PFSK-1 (cell line): ENCODE results near the gene RBBP8.

Experiments used
- FOXP2 ChIP-seq: optimal IDR thresholded peaks from 2 replicates; pipeline ENCODE3; 2011; ENCODE audit warnings: borderline replicate concordance, control low read depth, inconsistent platforms; ENCODE audit not compliant: insufficient read depth; ENCODE audit errors: extremely low read length, extremely low read depth
- POLR2AphosphoS5 ChIP-seq: IDR thresholded peaks from 2 replicates; pipeline ENCODE4 v1.6.1; 2012; ENCODE audit warnings: low read depth, mild to moderate bottlenecking, control low read depth, low read length, moderate library complexity
- SIN3A ChIP-seq: IDR thresholded peaks from 2 replicates; pipeline ENCODE4 v1.6.1; 2012; ENCODE audit warnings: mild to moderate bottlenecking, low read length, moderate library complexity, borderline replicate concordance; ENCODE audit not compliant: insufficient read depth
- TAF1 ChIP-seq: IDR thresholded peaks from 2 replicates; pipeline ENCODE4 v1.6.1; 2012; ENCODE audit warnings: low read length, control low read depth, borderline replicate concordance; ENCODE audit not compliant: insufficient read depth
- TF ChIP-seq, protein P1 (sequence below), 2 experiments: IDR thresholded peaks; 2 replicates each; pipeline versions ENCODE4 v1.6.1 to v1.8.0; 2011 to 2012; ENCODE audit warnings: low read depth in 2 of 2, low read length in 2 of 2, control low read depth in 1 of 2, inconsistent platforms in 1 of 2, mild to moderate bottlenecking in 1 of 2, moderate library complexity in 1 of 2; ENCODE audit not compliant: insufficient read depth in 1 of 2

The RBBP8 gene

DNA sequence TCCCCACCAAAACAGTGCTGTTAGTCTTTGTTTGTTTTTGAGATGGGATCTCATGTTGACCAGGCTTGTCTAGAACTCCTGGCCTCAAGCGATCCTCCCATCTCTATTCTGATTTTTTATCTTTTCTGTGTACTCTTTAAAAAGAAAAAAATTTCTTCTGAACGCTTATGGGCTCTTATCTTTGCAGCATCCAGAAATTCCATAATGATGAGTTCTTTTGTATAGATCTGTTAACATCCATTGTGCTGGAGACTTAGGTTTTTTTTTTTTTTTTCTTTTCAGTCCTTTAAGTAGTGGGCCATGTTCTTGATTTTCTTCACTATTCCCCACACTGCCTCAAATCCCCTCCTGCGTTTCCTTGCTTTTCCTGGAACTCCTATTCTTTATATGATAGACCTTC lies 31.0 kb downstream of the RBBP8 start:
- TF ChIP-seq FOXP2 (no peak), TAF1 (no peak), SIN3A (no peak), POLR2AphosphoS5 (no peak)
- TF ChIP-seq, protein P1, sequence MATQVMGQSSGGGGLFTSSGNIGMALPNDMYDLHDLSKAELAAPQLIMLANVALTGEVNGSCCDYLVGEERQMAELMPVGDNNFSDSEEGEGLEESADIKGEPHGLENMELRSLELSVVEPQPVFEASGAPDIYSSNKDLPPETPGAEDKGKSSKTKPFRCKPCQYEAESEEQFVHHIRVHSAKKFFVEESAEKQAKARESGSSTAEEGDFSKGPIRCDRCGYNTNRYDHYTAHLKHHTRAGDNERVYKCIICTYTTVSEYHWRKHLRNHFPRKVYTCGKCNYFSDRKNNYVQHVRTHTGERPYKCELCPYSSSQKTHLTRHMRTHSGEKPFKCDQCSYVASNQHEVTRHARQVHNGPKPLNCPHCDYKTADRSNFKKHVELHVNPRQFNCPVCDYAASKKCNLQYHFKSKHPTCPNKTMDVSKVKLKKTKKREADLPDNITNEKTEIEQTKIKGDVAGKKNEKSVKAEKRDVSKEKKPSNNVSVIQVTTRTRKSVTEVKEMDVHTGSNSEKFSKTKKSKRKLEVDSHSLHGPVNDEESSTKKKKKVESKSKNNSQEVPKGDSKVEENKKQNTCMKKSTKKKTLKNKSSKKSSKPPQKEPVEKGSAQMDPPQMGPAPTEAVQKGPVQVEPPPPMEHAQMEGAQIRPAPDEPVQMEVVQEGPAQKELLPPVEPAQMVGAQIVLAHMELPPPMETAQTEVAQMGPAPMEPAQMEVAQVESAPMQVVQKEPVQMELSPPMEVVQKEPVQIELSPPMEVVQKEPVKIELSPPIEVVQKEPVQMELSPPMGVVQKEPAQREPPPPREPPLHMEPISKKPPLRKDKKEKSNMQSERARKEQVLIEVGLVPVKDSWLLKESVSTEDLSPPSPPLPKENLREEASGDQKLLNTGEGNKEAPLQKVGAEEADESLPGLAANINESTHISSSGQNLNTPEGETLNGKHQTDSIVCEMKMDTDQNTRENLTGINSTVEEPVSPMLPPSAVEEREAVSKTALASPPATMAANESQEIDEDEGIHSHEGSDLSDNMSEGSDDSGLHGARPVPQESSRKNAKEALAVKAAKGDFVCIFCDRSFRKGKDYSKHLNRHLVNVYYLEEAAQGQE (IDR thresholded peaks at IDR 0.05; ENCODE audit: insufficient read depth in 1 of 2, low read depth in 2 of 2, low read length in 2 of 2), result no peak

DNA sequence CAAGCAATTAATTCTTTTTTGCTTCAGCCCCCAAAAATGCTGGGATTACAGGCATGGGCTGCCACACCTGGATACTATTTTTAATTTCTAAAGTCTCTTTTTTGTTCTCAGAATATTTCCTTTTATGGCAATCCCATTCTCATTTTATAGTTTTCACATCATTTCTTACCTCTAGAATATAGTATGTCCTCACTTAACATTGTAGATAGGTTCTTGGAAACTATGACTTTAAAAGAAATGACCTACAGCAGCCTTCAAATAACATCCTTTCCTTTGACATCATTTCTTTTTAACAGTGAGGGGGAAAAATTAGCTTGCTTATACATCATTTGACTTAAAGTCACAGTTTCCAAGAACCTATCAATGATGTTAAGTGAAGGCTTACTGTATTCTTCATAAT lies 31.6 kb downstream of the RBBP8 start:
- TF ChIP-seq FOXP2 (no peak), TAF1 (no peak), POLR2AphosphoS5 (no peak), SIN3A (no peak)
- TF ChIP-seq, protein P1 (IDR thresholded peaks at IDR 0.05; ENCODE audit: insufficient read depth in 1 of 2, low read depth in 2 of 2, low read length in 2 of 2), result no peak

DNA sequence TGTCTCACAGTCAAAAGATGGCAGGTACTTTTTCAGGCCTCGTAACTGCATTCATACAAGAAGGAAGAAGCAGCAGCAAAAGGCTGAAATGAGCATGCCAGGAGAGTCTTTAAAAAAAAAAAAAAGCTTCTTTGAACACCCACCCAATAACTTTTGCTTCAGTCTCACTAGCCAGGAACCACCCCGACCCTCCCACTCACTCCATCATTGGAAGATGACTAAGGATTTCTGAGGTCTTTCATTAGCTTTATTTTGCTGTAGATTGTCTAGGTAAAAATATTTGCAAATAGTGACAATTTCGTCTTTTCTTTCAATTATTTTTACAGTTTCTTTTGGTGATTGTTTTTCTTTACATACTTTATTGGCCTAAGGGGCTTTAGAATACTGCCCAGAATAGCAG lies 37.9 kb downstream of the RBBP8 start:
- no peak for TF ChIP-seq POLR2AphosphoS5
- TF ChIP-seq SIN3A, result no peak
- TF ChIP-seq, protein P1 (IDR thresholded peaks at IDR 0.05; ENCODE audit: insufficient read depth in 1 of 2, low read depth in 2 of 2, low read length in 2 of 2), result no peak
- no peak for TF ChIP-seq FOXP2
- no peak for TF ChIP-seq TAF1

DNA sequence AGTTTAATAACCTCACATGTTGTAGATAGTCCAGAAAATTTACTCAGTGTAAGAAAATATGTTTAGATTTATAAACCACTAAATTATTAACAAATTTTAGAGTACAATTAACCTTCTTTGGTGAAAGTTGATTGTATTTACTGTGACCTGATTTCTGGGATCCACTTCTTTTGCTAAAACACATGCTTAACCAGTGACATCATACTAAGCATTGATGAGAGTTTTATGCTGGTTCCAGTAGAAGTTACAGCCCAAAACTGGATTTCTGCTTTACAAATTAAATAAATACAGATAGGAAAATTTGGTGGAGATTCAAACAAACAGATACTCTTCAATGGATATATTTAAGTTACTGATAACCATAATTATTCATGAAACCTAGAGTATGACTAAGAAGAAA lies 40.9 kb downstream of the RBBP8 start:
- TF ChIP-seq TAF1 (no peak), POLR2AphosphoS5 (no peak), SIN3A (no peak), FOXP2 (no peak)
- TF ChIP-seq, protein P1 (IDR thresholded peaks at IDR 0.05; ENCODE audit: insufficient read depth in 1 of 2, low read depth in 2 of 2, low read length in 2 of 2), result no peak

DNA sequence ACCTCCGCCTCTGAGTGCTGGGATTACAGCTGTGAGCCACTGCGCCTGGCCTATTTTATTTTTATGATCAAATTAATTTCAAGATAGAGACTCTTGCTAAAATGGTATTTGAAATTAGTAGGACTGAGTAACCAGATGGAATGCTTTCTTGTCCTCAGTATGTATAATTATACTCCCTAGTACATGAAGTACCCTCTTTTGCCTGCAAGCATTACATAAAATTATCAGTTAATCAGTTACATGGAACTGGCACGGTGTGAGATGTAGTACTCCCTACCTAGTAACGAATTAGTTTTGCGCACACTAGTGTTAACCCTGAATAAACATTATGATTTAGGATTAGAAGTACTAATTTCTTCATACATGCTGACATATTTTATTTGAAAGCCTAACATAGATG lies 41.6 kb downstream of the RBBP8 start:
- TF ChIP-seq, protein P1 (IDR thresholded peaks at IDR 0.05; ENCODE audit: insufficient read depth in 1 of 2, low read depth in 2 of 2, low read length in 2 of 2), result no peak
- no peak for TF ChIP-seq SIN3A
